CD14-positive monocyte (primary cell): ENCODE data around the gene MFNG. TPM values are rescaled to one million over a fixed set of nuclear protein-coding genes. Genes with fewer than 3 reads are reported as not detected.

ENCODE experiments used
- DNase-seq, 3 donors: peaks; one replicate each; pipeline ENCODE4 v3.0.0-alpha.2; 2011 to 2022
- H2AFZ ChIP-seq: 2 replicates; pipeline ENCODE4 v1.6.0; 2012; ENCODE audit warnings: mild to moderate bottlenecking, low read depth, low read length, inconsistent platforms; ENCODE audit not compliant: insufficient read depth, poor library complexity, severe bottlenecking
- H3K27ac ChIP-seq, 2 donors: 1 replicate in 1 of 2; 2 replicates in 1 of 2; pipeline ENCODE4 v1.5.1; 2012 to 2013; ENCODE audit warnings: low read length in 2 of 2, control low read depth in 1 of 2, inconsistent platforms in 1 of 2, low read depth in 1 of 2, mild to moderate bottlenecking in 1 of 2
- H3K27me3 ChIP-seq, 2 donors: one replicate each; pipeline versions ENCODE4 v1.6.0 to v1.6.1; 2011 to 2013; ENCODE audit warnings: low read length in 2 of 2; ENCODE audit not compliant: control insufficient read depth in 2 of 2, insufficient read depth in 2 of 2
- H3K36me3 ChIP-seq, 2 donors: replicated peaks in 1 of 2; 1 replicate in 1 of 2; 2 replicates in 1 of 2; pipeline versions ENCODE4 v1.5.1 to v1.6.1; 2012 to 2013; ENCODE audit warnings: low read length in 2 of 2, control low read depth in 1 of 2, inconsistent platforms in 1 of 2, mild to moderate bottlenecking in 1 of 2; ENCODE audit not compliant: insufficient read depth in 2 of 2, control insufficient read depth in 1 of 2
- H3K4me1 ChIP-seq, 2 donors: 1 replicate in 1 of 2; 2 replicates in 1 of 2; pipeline versions ENCODE4 v1.5.1 to v1.6.1; 2012 to 2013; ENCODE audit warnings: low read length in 2 of 2, control low read depth in 1 of 2, inconsistent platforms in 1 of 2, mild to moderate bottlenecking in 1 of 2, moderate library complexity in 1 of 2; ENCODE audit not compliant: insufficient read depth in 2 of 2, control insufficient read depth in 1 of 2
- H3K4me2 ChIP-seq: replicated peaks from 2 replicates; pipeline ENCODE3; 2012; ENCODE audit warnings: low read length, moderate library complexity, mild to moderate bottlenecking; ENCODE audit not compliant: poor library complexity, severe bottlenecking; ENCODE audit errors: extremely low read depth
- H3K4me3 ChIP-seq, 3 experiments: fragments of 200-600 bp in 1 of 3; sonication (generic) in 1 of 3; replicated peaks in 1 of 3; 1 replicate in 2 of 3; 2 replicates in 1 of 3; pipeline ENCODE4 v1.5.1; 2011 to 2013; ENCODE audit warnings: low read length in 3 of 3, mild to moderate bottlenecking in 3 of 3, control low read depth in 2 of 3, low read depth in 2 of 3, inconsistent platforms in 1 of 3, moderate library complexity in 1 of 3
- H3K79me2 ChIP-seq: 2 replicates; pipeline ENCODE4 v1.6.0; 2012; ENCODE audit warnings: mild to moderate bottlenecking, control low read depth, inconsistent platforms, low read length, moderate library complexity; ENCODE audit not compliant: insufficient read depth
- H3K9ac ChIP-seq: 2 replicates; pipeline ENCODE4 v1.6.0; 2017; ENCODE audit warnings: low read length, mild to moderate bottlenecking; ENCODE audit not compliant: insufficient read depth, poor library complexity, severe bottlenecking
- H3K9me3 ChIP-seq, 2 donors: replicated peaks in 1 of 2; 1 replicate in 1 of 2; 2 replicates in 1 of 2; pipeline versions ENCODE4 v1.5.1 to v1.6.1; 2012 to 2013; ENCODE audit warnings: low read length in 2 of 2, control low read depth in 1 of 2; ENCODE audit not compliant: control insufficient read depth in 1 of 2, insufficient read depth in 1 of 2
- H4K20me1 ChIP-seq: 2 replicates; pipeline ENCODE4 v1.6.0; 2012; ENCODE audit warnings: mild to moderate bottlenecking, low read length, control low read depth, moderate library complexity; ENCODE audit not compliant: insufficient read depth
- H3K27ac Mint-ChIP-seq, 7 donors: one replicate each; pipeline ENCODE4 v1.8.0; 2020; ENCODE audit warnings: mild to moderate bottlenecking in 7 of 7, mixed read lengths in 7 of 7, moderate library complexity in 6 of 7, inconsistent platforms in 2 of 7
- H3K27me3 Mint-ChIP-seq, 3 donors: one replicate each; pipeline ENCODE4 v1.8.0; 2021 to 2022; ENCODE audit warnings: low read depth in 3 of 3, mild to moderate bottlenecking in 3 of 3, mixed read lengths in 3 of 3, moderate library complexity in 3 of 3, inconsistent platforms in 1 of 3
- H3K36me3 Mint-ChIP-seq, 2 donors: one replicate each; pipeline ENCODE4 v1.8.0; 2020; ENCODE audit warnings: mixed read lengths in 2 of 2, inconsistent platforms in 1 of 2, mild to moderate bottlenecking in 1 of 2
- H3K4me1 Mint-ChIP-seq: one replicate; pipeline ENCODE4 v1.8.0; 2020; ENCODE audit warnings: mild to moderate bottlenecking, mixed read lengths
- H3K4me3 Mint-ChIP-seq, 2 donors: one replicate each; pipeline ENCODE4 v1.8.0; 2020; ENCODE audit warnings: mild to moderate bottlenecking in 2 of 2, mixed read lengths in 2 of 2, moderate library complexity in 1 of 2
- H3K9me3 Mint-ChIP-seq, 7 donors: one replicate each; pipeline ENCODE4 v1.8.0; 2020 to 2022; ENCODE audit warnings: mixed read lengths in 7 of 7, mild to moderate bottlenecking in 6 of 7, moderate library complexity in 6 of 7, inconsistent platforms in 2 of 7
- WGBS: methylation state at CpG from one replicate; pipeline ENCODE4 v1.1.5; 2013; ENCODE audit warnings: missing lambda C conversion rate; ENCODE audit not compliant: insufficient coverage; 5-methylcytosine and 5-hydroxymethylcytosine counted together
- intact Hi-C, 2 donors: fragments of 100-400 bp; cut with micrococcal nuclease; formaldehyde crosslinking; loops; one replicate each; pipeline versions ENCODE4 v1.15.0 to v1.15.1; 2023
- polyA plus RNA-seq, 3 donors: library from polyadenylated mRNA; depleted of rRNA in 1 of 3; unstranded in 2 of 3; stranded (reverse) in 1 of 3; fragments of 300-500 nt in 2 of 3; fragments of >200 nt in 1 of 3; fragmentation: Illumina TruSeq in 2 of 3; gene quantifications; 1 replicate in 2 of 3; 2 replicates in 1 of 3; pipeline ENCODE4 v1.2.3, GENCODE V29; 2012 to 2021
- TF ChIP-seq, protein P1 (sequence below): fragments of 200-600 bp; IDR thresholded peaks from one replicate; pipeline ENCODE4 v1.8.0; 2022; ENCODE audit warnings: antibody characterized with exemption, mild to moderate bottlenecking

The MFNG gene
- polyA plus RNA-seq, 3 donors, result 84.1 to 196 (median 181) TPM

DNA sequence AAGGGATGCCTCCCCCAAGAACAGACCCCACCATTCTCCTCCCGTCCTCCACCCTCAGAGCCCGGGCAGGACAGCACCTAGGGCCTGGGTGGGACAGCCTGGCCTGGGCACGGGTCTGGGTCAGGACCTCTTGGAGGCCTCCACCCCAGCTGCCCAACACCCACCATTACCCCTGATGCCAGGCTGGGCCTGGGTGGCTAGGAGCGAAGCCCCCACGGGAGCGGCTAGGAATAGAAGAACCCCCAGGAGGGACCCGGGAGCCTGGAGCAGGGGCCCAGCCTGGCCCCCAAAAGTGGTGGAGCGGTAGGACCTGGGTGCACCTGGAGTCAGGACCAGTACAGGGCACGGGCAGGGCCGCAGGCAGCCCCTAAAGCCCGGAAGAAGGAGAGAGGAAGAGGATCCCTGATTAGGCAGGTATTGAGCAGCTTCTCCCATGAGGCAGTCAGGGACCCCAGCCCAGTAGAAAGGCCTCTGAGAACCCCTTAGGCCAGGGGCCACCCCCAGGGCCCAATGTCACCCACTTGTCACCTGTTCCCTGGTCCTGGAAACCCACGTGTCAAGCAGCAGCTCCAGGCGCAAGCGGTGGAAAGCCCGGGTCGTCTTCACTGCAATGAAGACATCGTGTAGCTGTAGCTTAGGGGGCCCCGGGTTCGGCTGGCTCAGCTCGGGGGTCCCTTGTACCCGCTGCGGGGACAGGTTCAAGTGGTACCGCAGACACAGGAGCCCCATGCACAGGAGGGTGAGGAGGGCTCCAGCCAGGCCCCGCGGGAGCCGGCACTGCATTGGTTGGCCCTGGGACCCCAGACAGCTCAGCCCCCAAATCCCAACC, 575 bp downstream of the MFNG start:
- Histone ChIP-seq H3K27me3 (no peaks in the 10 kb centered on the region), H3K79me2 (peaks cover 64% of the 10 kb centered on the region), H3K9ac (peak overlapping the region; percentile 87), H4K20me1 (peaks cover 42% of the 10 kb centered on the region), H3K4me1 (peaks cover 35 to 56% of the 10 kb centered on the region in 2 donors), H2AFZ (peak overlapping the region; percentile 77), H3K36me3 (peaks cover 5 to 21% of the 10 kb centered on the region in 2 donors), H3K27ac (peak overlapping the region; percentile 88 to 93), H3K9me3 (no peaks in the 10 kb centered on the region), H3K4me3 (peak overlapping the region; percentile 75 to 97 (median 86)), H3K4me2 (peak overlapping the region; percentile 100)
- peak overlapping the region; percentile 94 to 96 (median 95) for H3K27ac Mint-ChIP-seq
- TF ChIP-seq, protein P1, sequence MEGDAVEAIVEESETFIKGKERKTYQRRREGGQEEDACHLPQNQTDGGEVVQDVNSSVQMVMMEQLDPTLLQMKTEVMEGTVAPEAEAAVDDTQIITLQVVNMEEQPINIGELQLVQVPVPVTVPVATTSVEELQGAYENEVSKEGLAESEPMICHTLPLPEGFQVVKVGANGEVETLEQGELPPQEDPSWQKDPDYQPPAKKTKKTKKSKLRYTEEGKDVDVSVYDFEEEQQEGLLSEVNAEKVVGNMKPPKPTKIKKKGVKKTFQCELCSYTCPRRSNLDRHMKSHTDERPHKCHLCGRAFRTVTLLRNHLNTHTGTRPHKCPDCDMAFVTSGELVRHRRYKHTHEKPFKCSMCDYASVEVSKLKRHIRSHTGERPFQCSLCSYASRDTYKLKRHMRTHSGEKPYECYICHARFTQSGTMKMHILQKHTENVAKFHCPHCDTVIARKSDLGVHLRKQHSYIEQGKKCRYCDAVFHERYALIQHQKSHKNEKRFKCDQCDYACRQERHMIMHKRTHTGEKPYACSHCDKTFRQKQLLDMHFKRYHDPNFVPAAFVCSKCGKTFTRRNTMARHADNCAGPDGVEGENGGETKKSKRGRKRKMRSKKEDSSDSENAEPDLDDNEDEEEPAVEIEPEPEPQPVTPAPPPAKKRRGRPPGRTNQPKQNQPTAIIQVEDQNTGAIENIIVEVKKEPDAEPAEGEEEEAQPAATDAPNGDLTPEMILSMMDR, result no peak
- no peaks in the 10 kb centered on the region for H3K9me3 Mint-ChIP-seq
- peak overlapping the region; percentile 83 to 97 for H3K4me3 Mint-ChIP-seq
- 2% methylated on average over 19 of the region's 26 CpGs for WGBS
- peaks cover 21 to 26% of the 10 kb centered on the region in 2 donors for H3K36me3 Mint-ChIP-seq
- DNase-seq, result peak in 1 of 3 donors; percentile 24
- H3K4me1 Mint-ChIP-seq, result peaks cover 52% of the 10 kb centered on the region
- H3K27me3 Mint-ChIP-seq, result peaks cover 2 to 4% (median 4%) of the 10 kb centered on the region in 3 donors
- intact Hi-C loops, result no loop called here

DNA sequence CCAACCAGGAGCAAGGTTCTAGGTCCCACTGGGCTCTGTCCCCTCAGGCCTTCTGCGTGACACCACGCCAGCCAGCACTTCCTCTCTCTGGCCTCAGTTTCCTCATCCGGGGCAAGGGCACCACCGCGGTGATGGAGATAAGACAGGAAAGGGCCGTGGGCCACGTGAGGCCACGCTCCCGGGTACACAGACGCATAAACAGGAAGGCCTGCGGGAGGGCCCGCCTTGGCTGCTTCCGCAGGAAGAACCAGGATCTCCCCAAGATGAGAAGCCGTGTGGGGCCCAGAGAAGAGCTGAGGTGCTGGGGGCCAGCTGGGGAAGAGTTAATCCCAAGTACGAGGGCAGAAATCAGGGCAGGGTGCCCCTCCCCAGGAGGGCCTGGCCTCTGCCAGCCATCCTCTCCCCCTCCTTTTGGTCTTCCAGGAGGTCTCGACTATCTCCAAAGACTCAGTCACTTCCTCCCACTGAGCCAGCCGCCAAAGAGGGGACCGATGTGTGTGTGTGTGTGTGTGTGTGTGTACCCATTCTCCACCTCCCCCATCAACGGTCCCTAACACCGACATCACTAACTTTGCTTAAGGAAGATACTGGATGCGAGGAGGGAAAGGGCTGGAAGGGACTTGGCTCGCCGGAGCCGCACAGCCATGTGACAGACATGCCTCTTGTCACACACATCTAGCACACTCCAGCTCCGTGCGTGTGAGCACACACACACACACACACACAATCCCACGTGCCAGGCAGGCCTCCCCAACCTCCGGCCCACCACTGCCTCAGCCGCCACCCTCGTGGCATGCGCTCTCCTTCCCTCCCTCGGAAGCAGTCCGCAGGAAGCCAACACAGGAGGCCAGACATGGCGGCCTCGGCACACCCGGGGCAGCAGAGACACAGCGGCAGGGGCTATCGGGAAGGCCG, 1.4 kb downstream of the MFNG start:
- H4K20me1 ChIP-seq, result peaks cover 51% of the 10 kb centered on the region
- WGBS, result under 1% methylated on average over 31 of the region's 39 CpGs
- peak; percentile 89 to 97 (median 96) for DNase-seq
- no peaks in the 10 kb centered on the region for H3K9me3 ChIP-seq
- peak overlapping the region; percentile 77 for H2AFZ ChIP-seq
- Mint-ChIP-seq H3K27ac (peak overlapping the region; percentile 94 to 96 (median 95)), H3K4me1 (peaks cover 52% of the 10 kb centered on the region), H3K36me3 (peaks cover 25 to 33% of the 10 kb centered on the region in 2 donors), H3K4me3 (peak overlapping the region; percentile 83 to 97), H3K9me3 (no peaks in the 10 kb centered on the region), H3K27me3 (peaks cover 1 to 4% (median 2%) of the 10 kb centered on the region in 3 donors)
- H3K27me3 ChIP-seq, result no peaks in the 10 kb centered on the region
- H3K27ac ChIP-seq, result peak overlapping the region; percentile 88 to 93
- TF ChIP-seq, protein P1, result no peak
- peaks cover 35 to 56% of the 10 kb centered on the region in 2 donors for H3K4me1 ChIP-seq
- intact Hi-C loops, result no loop called here
- peak overlapping the region; percentile 100 for H3K4me2 ChIP-seq
- peak overlapping the region; percentile 87 for H3K9ac ChIP-seq
- peaks cover 73% of the 10 kb centered on the region for H3K79me2 ChIP-seq
- H3K4me3 ChIP-seq, result peak overlapping the region; percentile 75 to 97 (median 86)
- H3K36me3 ChIP-seq, result peaks cover 14 to 29% of the 10 kb centered on the region in 2 donors
